ENCODE data around the gene TLR1.

TLR1 gene

GRCh38 chr4:38805530-38806145, 1.0 kb upstream of the TLR1 start:
- no peaks in the 10 kb centered on the region for H3K4me1 ChIP-seq (ENCODE audit: control insufficient read depth, insufficient read depth, low read length)
- ChIA-PET CTCF (interaction anchor here (0.6 to 3.4 kb wide), 8 partner anchors 10 to 626 kb away, joined by 3 to 14 read pairs (median 8); partner anchors contain the start of gene TLR10), POLR2A (no interaction called here)
- TF ChIP-seq ZNF350 (tag by site-specific recombination; IDR thresholded peaks at IDR 0.05) (no peak), ZSCAN16 (tag by site-specific recombination; IDR thresholded peaks at IDR 0.05) (no peak), ZNF184 (tag by site-specific recombination; IDR thresholded peaks at IDR 0.05) (no peak), ZNF658 (tag by site-specific recombination; IDR thresholded peaks at IDR 0.05) (no peak), ZNF600 (tag by site-specific recombination; IDR thresholded peaks at IDR 0.05) (no peak), ZNF518A (tag by site-specific recombination; conservative IDR thresholded peaks at IDR 0.05; ENCODE audit: low read depth) (no peak), ZNF747 (tag by site-specific recombination; IDR thresholded peaks at IDR 0.05) (no peak), ZNF776 (tag by site-specific recombination; IDR thresholded peaks at IDR 0.05; ENCODE audit: borderline replicate concordance) (no peak), HOXD13 (CRISPR knock-in tag; IDR thresholded peaks at IDR 0.05; ENCODE audit: borderline replicate concordance) (no peak), ZNF473 (tag by site-specific recombination; IDR thresholded peaks at IDR 0.05) (no peak), ZNF548 (tag by site-specific recombination; IDR thresholded peaks at IDR 0.05) (no peak), ZNF521 (tag by site-specific recombination; IDR thresholded peaks at IDR 0.05) (no peak), ZNF660 (tag by site-specific recombination; IDR thresholded peaks at IDR 0.05) (no peak)
- TF ChIP-seq, protein P1, sequence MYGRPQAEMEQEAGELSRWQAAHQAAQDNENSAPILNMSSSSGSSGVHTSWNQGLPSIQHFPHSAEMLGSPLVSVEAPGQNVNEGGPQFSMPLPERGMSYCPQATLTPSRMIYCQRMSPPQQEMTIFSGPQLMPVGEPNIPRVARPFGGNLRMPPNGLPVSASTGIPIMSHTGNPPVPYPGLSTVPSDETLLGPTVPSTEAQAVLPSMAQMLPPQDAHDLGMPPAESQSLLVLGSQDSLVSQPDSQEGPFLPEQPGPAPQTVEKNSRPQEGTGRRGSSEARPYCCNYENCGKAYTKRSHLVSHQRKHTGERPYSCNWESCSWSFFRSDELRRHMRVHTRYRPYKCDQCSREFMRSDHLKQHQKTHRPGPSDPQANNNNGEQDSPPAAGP (tag by site-specific recombination; IDR thresholded peaks at IDR 0.05), result no peak
- TF ChIP-seq, protein P2, sequence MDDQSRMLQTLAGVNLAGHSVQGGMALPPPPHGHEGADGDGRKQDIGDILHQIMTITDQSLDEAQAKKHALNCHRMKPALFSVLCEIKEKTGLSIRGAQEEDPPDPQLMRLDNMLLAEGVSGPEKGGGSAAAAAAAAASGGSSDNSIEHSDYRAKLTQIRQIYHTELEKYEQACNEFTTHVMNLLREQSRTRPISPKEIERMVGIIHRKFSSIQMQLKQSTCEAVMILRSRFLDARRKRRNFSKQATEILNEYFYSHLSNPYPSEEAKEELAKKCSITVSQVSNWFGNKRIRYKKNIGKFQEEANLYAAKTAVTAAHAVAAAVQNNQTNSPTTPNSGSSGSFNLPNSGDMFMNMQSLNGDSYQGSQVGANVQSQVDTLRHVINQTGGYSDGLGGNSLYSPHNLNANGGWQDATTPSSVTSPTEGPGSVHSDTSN (CRISPR knock-in tag; IDR thresholded peaks at IDR 0.05), result no peak
- no peak overlapping the region for H3K4me3 ChIP-seq (ENCODE audit: low read depth, low read length)
- H3K36me3 ChIP-seq (ENCODE audit: control insufficient read depth in 2 of 2, insufficient read depth in 1 of 2, low read length in 2 of 2), result no peaks in the 10 kb centered on the region
- no peaks in the 10 kb centered on the region for H3K9me3 ChIP-seq (ENCODE audit: control insufficient read depth, insufficient read depth, low read depth, low read length)
- no peak overlapping the region for H3K27ac ChIP-seq (ENCODE audit: extremely low read depth, low read depth, low read length)

DNA sequence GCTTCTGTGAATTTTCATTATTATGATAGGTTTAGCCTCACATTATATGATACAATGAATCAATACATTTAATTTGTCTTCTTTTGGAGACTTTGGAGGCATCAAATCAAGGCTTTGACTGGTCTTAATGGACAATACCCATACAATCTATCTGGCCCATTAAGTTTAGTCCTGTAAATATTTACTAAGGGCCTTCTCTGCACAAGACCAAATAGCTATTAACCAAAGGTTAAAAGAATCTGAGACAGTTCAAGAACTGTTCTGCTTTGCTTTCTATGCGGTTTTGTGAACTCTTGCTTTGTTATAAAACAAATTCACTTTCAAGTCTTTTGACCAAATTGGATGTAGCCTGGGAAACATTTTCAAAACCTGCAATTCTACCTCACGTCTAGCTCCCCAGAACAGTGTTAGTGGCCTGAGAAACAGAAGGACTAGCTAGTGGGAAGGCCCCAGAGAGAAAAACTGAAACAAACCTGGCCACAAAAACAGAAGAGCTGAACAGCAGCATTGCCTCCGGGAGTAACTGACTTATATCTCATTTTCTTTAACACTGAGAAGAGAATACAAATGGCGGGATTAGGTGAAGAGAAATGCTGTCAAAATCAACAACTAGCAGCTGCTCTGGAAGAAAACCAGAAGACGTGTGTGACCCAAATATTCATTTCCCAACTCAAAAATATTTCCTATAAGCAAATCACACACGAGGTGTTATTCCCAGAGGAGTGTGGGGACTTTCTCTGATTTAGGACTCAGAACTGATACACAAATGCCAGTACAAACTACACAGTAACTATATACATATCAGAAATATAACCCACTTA, 548 bp downstream of the TLR1 start:
- Histone ChIP-seq H3K9me3 (ENCODE audit: control insufficient read depth, insufficient read depth, low read depth, low read length) (no peaks in the 10 kb centered on the region), H3K4me3 (ENCODE audit: low read depth, low read length) (no peak overlapping the region), H3K36me3 (ENCODE audit: control insufficient read depth in 2 of 2, insufficient read depth in 1 of 2, low read length in 2 of 2) (no peaks in the 10 kb centered on the region), H3K4me1 (ENCODE audit: control insufficient read depth, insufficient read depth, low read length) (no peaks in the 10 kb centered on the region), H3K27ac (ENCODE audit: extremely low read depth, low read depth, low read length) (no peak overlapping the region)
- CTCF ChIA-PET, result interaction anchor here (0.6 to 3.4 kb wide), 16 partner anchors 9 to 792 kb away, joined by 3 to 14 read pairs (median 4); partner anchors contain the start of gene TLR10
- POLR2A ChIA-PET, result interaction anchor here (0.6 kb wide), 1 partner anchor 146 kb away, joined by 4 read pairs; no protein-coding TSS in a partner anchor
- no peak for TF ChIP-seq ZNF76 (tag by site-specific recombination; IDR thresholded peaks at IDR 0.05; ENCODE audit: borderline replicate concordance, low read depth)
- no peak for TF ChIP-seq ZNF785 (tag by site-specific recombination; IDR thresholded peaks at IDR 0.05)
- TF ChIP-seq, protein P3, sequence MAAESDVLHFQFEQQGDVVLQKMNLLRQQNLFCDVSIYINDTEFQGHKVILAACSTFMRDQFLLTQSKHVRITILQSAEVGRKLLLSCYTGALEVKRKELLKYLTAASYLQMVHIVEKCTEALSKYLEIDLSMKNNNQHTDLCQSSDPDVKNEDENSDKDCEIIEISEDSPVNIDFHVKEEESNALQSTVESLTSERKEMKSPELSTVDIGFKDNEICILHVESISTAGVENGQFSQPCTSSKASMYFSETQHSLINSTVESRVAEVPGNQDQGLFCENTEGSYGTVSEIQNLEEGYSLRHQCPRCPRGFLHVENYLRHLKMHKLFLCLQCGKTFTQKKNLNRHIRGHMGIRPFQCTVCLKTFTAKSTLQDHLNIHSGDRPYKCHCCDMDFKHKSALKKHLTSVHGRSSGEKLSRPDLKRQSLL (tag by site-specific recombination; IDR thresholded peaks at IDR 0.05), result no peak
- TF ChIP-seq ZNF514 (tag by site-specific recombination; IDR thresholded peaks at IDR 0.05), result no peak
- TF ChIP-seq ZNF112 (tag by site-specific recombination; IDR thresholded peaks at IDR 0.05), result no peak
- no peak for TF ChIP-seq KLF16 (tag by site-specific recombination; IDR thresholded peaks at IDR 0.05)
- TF ChIP-seq SP3 (tag by site-specific recombination; IDR thresholded peaks at IDR 0.05), result no peak
- no peak for TF ChIP-seq ZNF311 (tag by site-specific recombination; IDR thresholded peaks at IDR 0.05; ENCODE audit: borderline replicate concordance)
- no peak for TF ChIP-seq ZNF239 (tag by site-specific recombination; IDR thresholded peaks at IDR 0.05)
- TF ChIP-seq MZF1 (tag by site-specific recombination; IDR thresholded peaks at IDR 0.05; ENCODE audit: borderline replicate concordance), result no peak
- TF ChIP-seq ZNF747 (tag by site-specific recombination; IDR thresholded peaks at IDR 0.05), result no peak
- TF ChIP-seq OVOL3 (tag by site-specific recombination; IDR thresholded peaks at IDR 0.05), result no peak
- TF ChIP-seq EGR2 (tag by site-specific recombination; IDR thresholded peaks at IDR 0.05; ENCODE audit: low read depth), result no peak

Measured in HEK293 (cell line).